ENCODE results near the gene WASF2.

The WASF2 gene

DNA sequence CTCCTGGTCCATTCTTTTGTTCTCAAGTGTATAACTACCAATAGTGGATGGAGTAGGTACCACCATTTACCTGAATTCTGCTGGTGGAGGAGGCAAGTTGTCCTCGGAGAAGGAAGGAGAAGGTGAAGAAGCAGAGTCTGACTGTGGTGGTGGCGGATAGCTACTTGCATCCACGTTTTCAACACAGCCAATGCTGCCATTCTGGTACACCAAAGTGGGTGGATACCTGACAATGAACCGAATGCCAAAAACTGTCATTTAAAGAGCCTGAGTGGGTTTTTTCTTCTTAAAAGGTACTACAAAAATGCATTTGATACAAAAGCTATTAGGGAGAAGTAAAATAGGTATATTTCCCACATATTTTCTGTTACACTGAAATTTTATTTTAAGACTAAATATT is 77.5 kb downstream of the WASF2 start:
- TF ChIP-seq RAD21 (IDR thresholded peaks at IDR 0.05; ENCODE audit: low read depth) (no peak), TCF12 (IDR thresholded peaks at IDR 0.05; ENCODE audit: low read depth) (no peak), EP300 (IDR thresholded peaks at IDR 0.05; ENCODE audit: borderline replicate concordance) (no peak), YY1 (IDR thresholded peaks at IDR 0.05; ENCODE audit: low read depth) (no peak), USF1 (IDR thresholded peaks at IDR 0.05) (no peak), MAX (IDR thresholded peaks at IDR 0.05) (no peak), CREB1 (IDR thresholded peaks at IDR 0.05; ENCODE audit: low read depth) (no peak), TEAD4 (IDR thresholded peaks at IDR 0.05) (no peak), EGR1 (IDR thresholded peaks at IDR 0.05) (no peak)
- TF ChIP-seq, protein P1, sequence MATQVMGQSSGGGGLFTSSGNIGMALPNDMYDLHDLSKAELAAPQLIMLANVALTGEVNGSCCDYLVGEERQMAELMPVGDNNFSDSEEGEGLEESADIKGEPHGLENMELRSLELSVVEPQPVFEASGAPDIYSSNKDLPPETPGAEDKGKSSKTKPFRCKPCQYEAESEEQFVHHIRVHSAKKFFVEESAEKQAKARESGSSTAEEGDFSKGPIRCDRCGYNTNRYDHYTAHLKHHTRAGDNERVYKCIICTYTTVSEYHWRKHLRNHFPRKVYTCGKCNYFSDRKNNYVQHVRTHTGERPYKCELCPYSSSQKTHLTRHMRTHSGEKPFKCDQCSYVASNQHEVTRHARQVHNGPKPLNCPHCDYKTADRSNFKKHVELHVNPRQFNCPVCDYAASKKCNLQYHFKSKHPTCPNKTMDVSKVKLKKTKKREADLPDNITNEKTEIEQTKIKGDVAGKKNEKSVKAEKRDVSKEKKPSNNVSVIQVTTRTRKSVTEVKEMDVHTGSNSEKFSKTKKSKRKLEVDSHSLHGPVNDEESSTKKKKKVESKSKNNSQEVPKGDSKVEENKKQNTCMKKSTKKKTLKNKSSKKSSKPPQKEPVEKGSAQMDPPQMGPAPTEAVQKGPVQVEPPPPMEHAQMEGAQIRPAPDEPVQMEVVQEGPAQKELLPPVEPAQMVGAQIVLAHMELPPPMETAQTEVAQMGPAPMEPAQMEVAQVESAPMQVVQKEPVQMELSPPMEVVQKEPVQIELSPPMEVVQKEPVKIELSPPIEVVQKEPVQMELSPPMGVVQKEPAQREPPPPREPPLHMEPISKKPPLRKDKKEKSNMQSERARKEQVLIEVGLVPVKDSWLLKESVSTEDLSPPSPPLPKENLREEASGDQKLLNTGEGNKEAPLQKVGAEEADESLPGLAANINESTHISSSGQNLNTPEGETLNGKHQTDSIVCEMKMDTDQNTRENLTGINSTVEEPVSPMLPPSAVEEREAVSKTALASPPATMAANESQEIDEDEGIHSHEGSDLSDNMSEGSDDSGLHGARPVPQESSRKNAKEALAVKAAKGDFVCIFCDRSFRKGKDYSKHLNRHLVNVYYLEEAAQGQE (IDR thresholded peaks at IDR 0.05; ENCODE audit: low read depth) = no peak

- TF ChIP-seq TAF1 (IDR thresholded peaks at IDR 0.05; ENCODE audit: low read depth) (no peak), TCF12 (IDR thresholded peaks at IDR 0.05; ENCODE audit: low read depth) (no peak), FOXM1 (IDR thresholded peaks at IDR 0.05; ENCODE audit: borderline replicate concordance, low read depth) (no peak), CREB1 (IDR thresholded peaks at IDR 0.05; ENCODE audit: low read depth) (no peak), EGR1 (IDR thresholded peaks at IDR 0.05) (no peak), YY1 (IDR thresholded peaks at IDR 0.05; ENCODE audit: low read depth) (no peak), MAX (IDR thresholded peaks at IDR 0.05) (no peak), ZBTB7A (IDR thresholded peaks at IDR 0.05; ENCODE audit: low read depth) (no peak), USF1 (IDR thresholded peaks at IDR 0.05) (no peak), CEBPB (IDR thresholded peaks at IDR 0.05) (no peak), RAD21 (IDR thresholded peaks at IDR 0.05; ENCODE audit: low read depth) (no peak)
Measured at GRCh38 chr1:27410709-27411108, 79.3 kb downstream of the WASF2 start.

GRCh38 chr1:27409669-27410068 is 80.3 kb downstream of the WASF2 start:
- no peak for TF ChIP-seq YY1 (IDR thresholded peaks at IDR 0.05; ENCODE audit: low read depth)
- TF ChIP-seq EP300 (IDR thresholded peaks at IDR 0.05; ENCODE audit: borderline replicate concordance) = no peak
- TF ChIP-seq MAX (IDR thresholded peaks at IDR 0.05) = no peak
- TF ChIP-seq NFIC (IDR thresholded peaks at IDR 0.05) = no peak
- TF ChIP-seq TEAD4 (IDR thresholded peaks at IDR 0.05) = no peak
- no peak for TF ChIP-seq ZBTB7A (IDR thresholded peaks at IDR 0.05; ENCODE audit: low read depth)
- TF ChIP-seq RAD21 (IDR thresholded peaks at IDR 0.05; ENCODE audit: low read depth) = no peak
- no peak for TF ChIP-seq CEBPB (IDR thresholded peaks at IDR 0.05)
- no peak for TF ChIP-seq EGR1 (IDR thresholded peaks at IDR 0.05)

DNA sequence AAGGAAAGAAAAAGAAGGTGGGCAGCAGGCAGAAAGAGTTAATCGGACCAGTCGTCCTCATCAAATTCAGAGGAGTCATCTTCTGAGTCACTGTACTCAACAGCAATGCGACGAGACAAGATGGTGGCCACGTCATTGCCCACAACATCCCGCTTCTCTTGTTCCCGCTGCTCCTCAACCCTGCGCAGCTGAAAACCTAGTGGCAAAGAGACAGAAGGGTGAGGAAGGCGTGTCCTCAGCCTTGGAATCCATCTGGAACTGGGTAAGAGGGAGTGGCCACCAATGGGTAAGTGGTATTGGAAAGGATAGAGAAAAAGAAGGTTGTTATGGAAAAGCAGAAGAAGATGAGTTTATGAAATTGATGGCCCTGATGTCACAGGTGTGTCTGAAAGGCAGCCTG is 81.8 kb downstream of the WASF2 start:
- TF ChIP-seq ZBTB7A (IDR thresholded peaks at IDR 0.05; ENCODE audit: low read depth) = no peak
- no peak for TF ChIP-seq YY1 (IDR thresholded peaks at IDR 0.05; ENCODE audit: low read depth)
- TF ChIP-seq CEBPB (IDR thresholded peaks at IDR 0.05) = no peak
- no peak for TF ChIP-seq TCF12 (IDR thresholded peaks at IDR 0.05; ENCODE audit: low read depth)
- TF ChIP-seq CREB1 (IDR thresholded peaks at IDR 0.05; ENCODE audit: low read depth) = no peak
- no peak for TF ChIP-seq EP300 (IDR thresholded peaks at IDR 0.05; ENCODE audit: borderline replicate concordance)
- no peak for TF ChIP-seq FOXM1 (IDR thresholded peaks at IDR 0.05; ENCODE audit: borderline replicate concordance, low read depth)

GRCh38 chr1:27406362-27406680 is 83.6 kb downstream of the WASF2 start:
- no peak for TF ChIP-seq TCF12 (IDR thresholded peaks at IDR 0.05; ENCODE audit: low read depth)

GRCh38 chr1:27405074-27405473 is 84.9 kb downstream of the WASF2 start:
- TF ChIP-seq YY1 (IDR thresholded peaks at IDR 0.05; ENCODE audit: low read depth) (no peak), EGR1 (IDR thresholded peaks at IDR 0.05) (no peak), CEBPB (IDR thresholded peaks at IDR 0.05) (no peak), MAX (IDR thresholded peaks at IDR 0.05) (no peak)

- TF ChIP-seq, protein P1 (IDR thresholded peaks at IDR 0.05; ENCODE audit: low read depth) = no peak
- TF ChIP-seq MAX (IDR thresholded peaks at IDR 0.05) (no peak), USF1 (IDR thresholded peaks at IDR 0.05) (no peak), RAD21 (IDR thresholded peaks at IDR 0.05; ENCODE audit: low read depth) (no peak), EGR1 (IDR thresholded peaks at IDR 0.05) (no peak), TAF1 (IDR thresholded peaks at IDR 0.05; ENCODE audit: low read depth) (no peak), TCF12 (IDR thresholded peaks at IDR 0.05; ENCODE audit: low read depth) (no peak), NFIC (IDR thresholded peaks at IDR 0.05) (no peak), FOXM1 (IDR thresholded peaks at IDR 0.05; ENCODE audit: borderline replicate concordance, low read depth) (no peak), CREB1 (IDR thresholded peaks at IDR 0.05; ENCODE audit: low read depth) (no peak), ZBTB7A (IDR thresholded peaks at IDR 0.05; ENCODE audit: low read depth) (no peak), CEBPB (IDR thresholded peaks at IDR 0.05) (no peak), EP300 (IDR thresholded peaks at IDR 0.05; ENCODE audit: borderline replicate concordance) (no peak), TEAD4 (IDR thresholded peaks at IDR 0.05) (no peak)
Measured at GRCh38 chr1:27403931-27404330, 86.0 kb downstream of the WASF2 start.

Data from Ishikawa (cell line).